Measurements from ENCODE around the gene TAF9. TPM values are rescaled to one million over a fixed set of nuclear protein-coding genes. Genes with fewer than 3 reads are reported as not detected.

TAF9 gene
- polyA plus RNA-seq, 1 donor from 2014 or later = 197 TPM

DNA sequence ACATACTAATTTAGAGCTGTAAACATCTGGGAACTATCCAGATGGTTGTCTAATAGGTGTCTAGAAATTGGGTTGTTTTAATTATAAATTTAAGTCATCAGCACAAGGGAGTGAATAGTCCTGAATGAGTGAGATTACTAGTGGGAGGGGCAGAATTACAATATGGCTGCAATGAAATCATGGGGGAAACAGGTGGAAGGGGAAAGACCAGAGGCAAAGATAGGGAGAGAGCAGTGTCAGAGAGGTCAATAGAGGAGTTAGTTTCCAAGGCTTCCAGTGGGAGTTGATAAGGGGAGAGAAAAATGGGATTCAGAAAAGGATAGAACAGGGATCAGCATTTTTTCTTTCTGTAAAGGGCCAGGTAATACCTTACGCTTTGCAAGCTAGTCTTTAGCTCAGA lies 8.9 kb downstream of the TAF9 start:
- Histone ChIP-seq H3K4me2 (ENCODE audit: low read length) (no peak overlapping the region), H3K9me2 (ENCODE audit: insufficient read depth, low read length) (no peaks in the 10 kb centered on the region), H3K9ac (ENCODE audit: low read length) (no peak overlapping the region), H3K27me3 (ENCODE audit: insufficient read depth, low read depth, low read length) (no peaks in the 10 kb centered on the region), H3K9me3 (ENCODE audit: low read length) (no peaks in the 10 kb centered on the region), H3K27ac (ENCODE audit: low read length) (no peak overlapping the region), H4K20me1 (ENCODE audit: insufficient read depth) (no peaks in the 10 kb centered on the region), H3K79me2 (replicated peaks; ENCODE audit: insufficient read depth, low read length) (peaks cover 15% of the 10 kb centered on the region), H3K4me3 (ENCODE audit: low read length) (no peak overlapping the region), H3F3A (ENCODE audit: insufficient read depth, low read length, poor library complexity, severe bottlenecking) (no peaks in the 10 kb centered on the region), H2AFZ (ENCODE audit: low read depth, low read length) (no peak overlapping the region), H3K36me3 (ENCODE audit: insufficient read depth, low read length) (no peaks in the 10 kb centered on the region)
- TF ChIP-seq POLR2AphosphoS5 (IDR thresholded peaks at IDR 0.05) = no peak
- TF ChIP-seq, protein P1, sequence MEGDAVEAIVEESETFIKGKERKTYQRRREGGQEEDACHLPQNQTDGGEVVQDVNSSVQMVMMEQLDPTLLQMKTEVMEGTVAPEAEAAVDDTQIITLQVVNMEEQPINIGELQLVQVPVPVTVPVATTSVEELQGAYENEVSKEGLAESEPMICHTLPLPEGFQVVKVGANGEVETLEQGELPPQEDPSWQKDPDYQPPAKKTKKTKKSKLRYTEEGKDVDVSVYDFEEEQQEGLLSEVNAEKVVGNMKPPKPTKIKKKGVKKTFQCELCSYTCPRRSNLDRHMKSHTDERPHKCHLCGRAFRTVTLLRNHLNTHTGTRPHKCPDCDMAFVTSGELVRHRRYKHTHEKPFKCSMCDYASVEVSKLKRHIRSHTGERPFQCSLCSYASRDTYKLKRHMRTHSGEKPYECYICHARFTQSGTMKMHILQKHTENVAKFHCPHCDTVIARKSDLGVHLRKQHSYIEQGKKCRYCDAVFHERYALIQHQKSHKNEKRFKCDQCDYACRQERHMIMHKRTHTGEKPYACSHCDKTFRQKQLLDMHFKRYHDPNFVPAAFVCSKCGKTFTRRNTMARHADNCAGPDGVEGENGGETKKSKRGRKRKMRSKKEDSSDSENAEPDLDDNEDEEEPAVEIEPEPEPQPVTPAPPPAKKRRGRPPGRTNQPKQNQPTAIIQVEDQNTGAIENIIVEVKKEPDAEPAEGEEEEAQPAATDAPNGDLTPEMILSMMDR (IDR thresholded peaks at IDR 0.05; ENCODE audit: poor library complexity, severe bottlenecking) = no peak
- TF ChIP-seq MXI1 (conservative IDR thresholded peaks at IDR 0.05; ENCODE audit: poor library complexity, severe bottlenecking) = no peak
- TF ChIP-seq TAF1 (IDR thresholded peaks at IDR 0.05; ENCODE audit: low read depth) = no peak

DNA sequence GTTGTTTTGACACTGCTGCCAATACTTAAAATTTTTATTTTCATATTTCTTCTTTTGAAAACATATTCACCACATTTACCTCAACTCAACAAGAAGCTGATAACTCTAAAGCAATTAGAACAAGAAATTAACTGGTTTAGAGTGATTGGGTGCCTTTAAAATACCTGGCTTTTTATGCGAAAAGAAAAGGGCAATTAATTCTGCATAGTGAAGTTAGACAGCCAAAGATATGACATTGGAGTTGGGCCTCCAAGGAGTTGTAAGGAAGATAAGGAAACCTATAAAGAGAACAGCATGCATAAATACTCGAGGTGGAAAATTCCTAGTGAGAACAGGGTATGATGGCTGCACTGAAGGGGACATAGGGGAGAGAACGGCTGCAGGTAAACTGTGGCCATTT lies 9.6 kb downstream of the TAF9 start:
- Histone ChIP-seq H3K4me3 (ENCODE audit: low read length) (no peak overlapping the region), H3K27me3 (ENCODE audit: insufficient read depth, low read depth, low read length) (no peaks in the 10 kb centered on the region), H3F3A (ENCODE audit: insufficient read depth, low read length, poor library complexity, severe bottlenecking) (no peaks in the 10 kb centered on the region), H3K4me2 (ENCODE audit: low read length) (no peak overlapping the region), H4K20me1 (ENCODE audit: insufficient read depth) (no peaks in the 10 kb centered on the region), H3K27ac (ENCODE audit: low read length) (no peak overlapping the region), H3K79me2 (replicated peaks; ENCODE audit: insufficient read depth, low read length) (peaks cover 15% of the 10 kb centered on the region), H3K9me3 (ENCODE audit: low read length) (no peaks in the 10 kb centered on the region), H2AFZ (ENCODE audit: low read depth, low read length) (no peak overlapping the region), H3K9ac (ENCODE audit: low read length) (no peak overlapping the region), H3K9me2 (ENCODE audit: insufficient read depth, low read length) (no peaks in the 10 kb centered on the region), H3K36me3 (ENCODE audit: insufficient read depth, low read length) (no peaks in the 10 kb centered on the region)
- no peak for TF ChIP-seq TAF1 (IDR thresholded peaks at IDR 0.05; ENCODE audit: low read depth)
- no peak for TF ChIP-seq SMC3 (conservative IDR thresholded peaks at IDR 0.05; ENCODE audit: poor library complexity)
- TF ChIP-seq, protein P2, sequence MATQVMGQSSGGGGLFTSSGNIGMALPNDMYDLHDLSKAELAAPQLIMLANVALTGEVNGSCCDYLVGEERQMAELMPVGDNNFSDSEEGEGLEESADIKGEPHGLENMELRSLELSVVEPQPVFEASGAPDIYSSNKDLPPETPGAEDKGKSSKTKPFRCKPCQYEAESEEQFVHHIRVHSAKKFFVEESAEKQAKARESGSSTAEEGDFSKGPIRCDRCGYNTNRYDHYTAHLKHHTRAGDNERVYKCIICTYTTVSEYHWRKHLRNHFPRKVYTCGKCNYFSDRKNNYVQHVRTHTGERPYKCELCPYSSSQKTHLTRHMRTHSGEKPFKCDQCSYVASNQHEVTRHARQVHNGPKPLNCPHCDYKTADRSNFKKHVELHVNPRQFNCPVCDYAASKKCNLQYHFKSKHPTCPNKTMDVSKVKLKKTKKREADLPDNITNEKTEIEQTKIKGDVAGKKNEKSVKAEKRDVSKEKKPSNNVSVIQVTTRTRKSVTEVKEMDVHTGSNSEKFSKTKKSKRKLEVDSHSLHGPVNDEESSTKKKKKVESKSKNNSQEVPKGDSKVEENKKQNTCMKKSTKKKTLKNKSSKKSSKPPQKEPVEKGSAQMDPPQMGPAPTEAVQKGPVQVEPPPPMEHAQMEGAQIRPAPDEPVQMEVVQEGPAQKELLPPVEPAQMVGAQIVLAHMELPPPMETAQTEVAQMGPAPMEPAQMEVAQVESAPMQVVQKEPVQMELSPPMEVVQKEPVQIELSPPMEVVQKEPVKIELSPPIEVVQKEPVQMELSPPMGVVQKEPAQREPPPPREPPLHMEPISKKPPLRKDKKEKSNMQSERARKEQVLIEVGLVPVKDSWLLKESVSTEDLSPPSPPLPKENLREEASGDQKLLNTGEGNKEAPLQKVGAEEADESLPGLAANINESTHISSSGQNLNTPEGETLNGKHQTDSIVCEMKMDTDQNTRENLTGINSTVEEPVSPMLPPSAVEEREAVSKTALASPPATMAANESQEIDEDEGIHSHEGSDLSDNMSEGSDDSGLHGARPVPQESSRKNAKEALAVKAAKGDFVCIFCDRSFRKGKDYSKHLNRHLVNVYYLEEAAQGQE (IDR thresholded peaks at IDR 0.05; ENCODE audit: borderline replicate concordance) = no peak
- TF ChIP-seq MXI1 (conservative IDR thresholded peaks at IDR 0.05; ENCODE audit: poor library complexity, severe bottlenecking) = no peak
- TF ChIP-seq RAD21 (conservative IDR thresholded peaks at IDR 0.05) = no peak
- TF ChIP-seq, protein P1 (IDR thresholded peaks at IDR 0.05; ENCODE audit: poor library complexity, severe bottlenecking) = no peak
- TF ChIP-seq EP300 (conservative IDR thresholded peaks at IDR 0.05; ENCODE audit: poor library complexity, severe bottlenecking) = no peak
- TF ChIP-seq EZH2 (IDR thresholded peaks at IDR 0.05; ENCODE audit: borderline replicate concordance, insufficient read depth, low read length, poor library complexity, severe bottlenecking) = no peak
- no peak for TF ChIP-seq POLR2AphosphoS5 (IDR thresholded peaks at IDR 0.05)
